Fibroblast of skin of left quadriceps (primary cell): Measurements from ENCODE around the gene NDUFS8.
A peak's percentile ranks its signal among the peaks of the same experiment; 100 is the strongest.
"Not testable (repeated sequence)": the region's sequence is repeated elsewhere in the genome, so short reads cannot be mapped to it uniquely, and the experiment has no call there.

Experiments
- DNase-seq, 2 experiments: peaks; one replicate each; pipeline ENCODE4 v3.0.0-alpha.2; 2013; ENCODE audit warnings: low read depth in 2 of 2

NDUFS8 gene

DNA sequence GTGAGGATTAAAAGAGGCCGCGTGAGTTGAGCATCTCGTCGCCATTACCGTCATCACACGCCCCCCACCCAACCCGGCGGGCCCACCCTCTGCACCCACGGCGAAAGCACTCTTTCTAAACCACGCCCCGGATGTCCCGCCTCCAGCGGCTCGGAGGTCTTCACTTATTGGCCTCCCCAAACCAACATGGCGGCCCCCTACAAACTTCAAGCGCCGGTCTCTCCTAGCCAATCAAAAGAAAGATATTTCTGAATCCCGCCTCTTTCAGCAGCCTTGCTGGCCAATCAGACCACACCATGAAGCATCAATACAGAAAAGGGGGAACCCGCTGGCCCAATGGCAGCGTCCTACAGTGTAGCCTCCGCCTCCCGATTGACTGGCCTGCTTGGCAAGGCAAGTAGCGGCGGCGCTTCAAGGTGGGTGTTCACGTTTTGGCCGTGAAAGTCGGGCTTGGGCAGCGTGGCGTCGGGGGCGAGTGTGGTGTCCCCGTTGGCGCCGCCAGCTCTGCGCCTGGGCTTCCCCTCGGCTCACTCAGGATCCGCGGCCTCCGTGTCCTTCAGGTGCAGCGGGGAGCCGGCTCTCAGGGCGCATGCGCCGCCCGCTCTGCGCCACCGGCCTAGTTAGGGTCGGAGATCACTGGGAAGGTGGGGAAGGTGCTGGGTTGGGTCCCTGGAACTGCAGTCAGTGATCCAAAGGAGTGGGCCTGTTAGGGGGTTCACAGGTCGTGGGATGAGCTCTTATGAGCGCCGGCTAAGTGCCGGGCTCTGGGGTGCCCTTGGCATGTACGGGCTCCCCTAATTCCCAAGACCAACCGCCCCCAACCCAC is at the start of gene NDUFS8:
Gene NDUFS8, plus strand, starts transcription at position 364 of the 826 bp plus-strand sequence. CDS start 1,471 bp downstream, outside the sequence.
- peak; percentile 99 for DNase-seq

DNA sequence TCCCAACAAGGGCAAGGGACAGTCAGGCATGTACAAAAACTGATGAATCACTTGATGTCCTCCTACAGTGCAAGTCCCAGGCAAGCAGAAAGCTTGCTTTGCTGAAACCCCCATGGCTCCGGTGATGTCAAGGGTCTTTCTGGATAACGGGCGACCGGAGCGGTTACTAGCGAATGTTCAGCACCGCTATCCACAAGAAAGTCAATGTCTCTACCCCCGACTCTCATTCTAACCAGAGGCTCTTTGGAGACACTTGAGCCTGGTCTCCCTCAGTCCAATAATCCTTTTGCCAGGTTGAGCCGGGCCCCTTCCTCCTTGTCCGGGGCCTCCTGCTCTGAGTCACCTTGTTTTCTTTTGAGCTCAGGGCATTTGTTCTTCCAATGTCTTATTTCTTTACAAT is 49.3 kb upstream of the NDUFS8 start:
- DNase-seq, result not testable (repeated sequence)

DNA sequence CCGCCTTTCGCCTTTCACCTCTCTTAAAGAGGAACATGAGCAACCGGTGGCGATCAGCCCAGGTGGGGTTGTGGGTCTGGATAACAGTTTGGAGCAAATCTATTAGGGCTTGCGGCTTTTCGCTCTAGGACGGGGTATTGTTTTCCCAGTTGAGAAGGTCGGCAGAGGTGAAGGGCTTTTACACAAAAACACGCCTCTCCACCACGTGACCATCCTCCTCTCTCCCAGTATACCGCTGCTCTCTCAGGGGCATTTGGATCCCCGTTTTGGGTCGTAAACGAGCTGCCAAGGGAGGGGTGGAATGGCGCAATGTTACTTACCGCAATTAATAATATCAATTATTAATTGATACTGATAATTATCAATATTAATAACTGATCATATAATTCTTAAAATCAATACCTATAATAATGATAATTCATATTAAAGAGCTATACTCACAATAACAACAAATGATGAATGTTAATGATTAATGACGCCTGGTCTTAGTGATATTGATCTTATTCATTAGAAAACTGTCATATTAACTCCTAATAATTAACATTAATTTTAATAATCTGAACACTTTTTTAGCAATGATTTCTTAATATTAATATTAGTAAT is 48.1 kb upstream of the NDUFS8 start:
- not testable (repeated sequence) for DNase-seq

DNA sequence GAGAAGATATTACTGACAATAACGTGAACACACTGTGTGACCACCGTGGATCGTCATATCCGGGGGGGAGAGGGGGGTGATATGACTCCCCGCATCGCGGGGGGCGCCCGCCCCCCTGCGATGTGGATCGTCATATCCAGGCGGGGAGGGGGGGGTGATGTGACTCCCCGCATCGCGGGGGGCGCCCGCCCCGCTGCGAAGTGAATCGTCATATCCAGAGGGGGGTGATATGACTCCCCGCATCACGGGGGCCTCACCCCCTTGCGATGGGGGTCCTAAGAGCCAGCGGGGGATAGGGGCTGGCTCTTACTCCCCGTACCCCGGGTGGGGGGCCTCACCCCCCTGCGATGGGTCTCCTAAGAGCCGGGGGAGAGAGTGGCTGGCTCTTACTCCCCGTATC is 46.5 kb upstream of the NDUFS8 start:
- DNase-seq, result no peak

DNA sequence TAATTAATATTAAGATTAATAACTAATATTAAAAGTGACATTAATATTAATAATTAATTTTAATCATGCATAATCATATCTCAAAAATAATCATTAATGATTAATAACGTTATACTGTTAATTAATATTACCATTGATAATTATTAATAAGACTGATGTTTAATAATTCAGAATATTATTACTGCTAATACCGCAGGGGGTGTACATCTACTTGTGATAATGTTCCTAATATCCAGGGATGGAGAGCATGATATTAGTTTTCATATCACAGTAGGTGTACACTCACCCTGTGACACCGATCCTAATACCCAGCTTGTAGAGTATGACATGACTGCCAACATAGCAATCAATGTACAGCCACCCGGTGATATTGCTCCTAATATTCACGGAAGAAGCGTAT is 45.2 kb upstream of the NDUFS8 start:
- DNase-seq, result not testable (repeated sequence)

DNA sequence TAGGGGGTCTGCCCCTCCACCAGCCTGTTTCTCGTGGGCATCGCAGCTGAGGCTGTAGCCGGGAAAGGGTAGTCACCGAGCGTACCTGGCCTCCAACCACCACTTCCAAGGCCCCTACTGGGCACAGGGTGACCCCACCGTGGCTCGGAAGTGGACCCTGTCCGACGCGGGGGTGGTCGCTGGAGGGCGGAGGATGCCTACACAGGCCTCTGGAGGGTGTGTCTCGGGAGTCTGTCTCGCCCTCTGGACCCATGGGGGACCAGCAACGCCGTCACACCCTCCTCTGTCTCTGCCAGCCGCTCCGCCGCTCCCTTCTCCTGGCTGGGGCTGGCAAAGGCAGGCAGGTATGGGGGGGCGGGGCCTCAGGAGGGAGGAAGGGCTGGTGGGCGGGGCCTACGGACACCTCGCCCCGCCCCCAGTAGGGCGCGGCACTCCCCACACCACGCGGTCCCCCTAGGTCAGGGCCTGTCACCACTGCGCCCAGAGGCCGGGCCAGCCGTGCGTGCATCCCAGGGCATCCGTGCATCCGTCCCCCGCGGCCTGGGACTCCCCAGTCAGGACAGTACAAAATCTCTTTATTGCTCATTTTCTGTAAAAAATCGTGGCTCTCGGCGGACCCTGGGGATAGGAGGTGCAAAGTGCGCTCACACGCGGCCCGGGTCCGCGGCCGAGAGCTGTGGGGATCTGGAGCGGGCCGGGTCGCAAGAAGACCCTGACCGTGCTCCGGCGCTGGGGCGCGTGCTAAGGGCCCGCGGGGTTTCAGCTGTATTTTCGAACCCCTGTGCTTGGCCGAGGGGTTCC is 39.7 kb upstream of the NDUFS8 start:
- not testable (repeated sequence) for DNase-seq

DNA sequence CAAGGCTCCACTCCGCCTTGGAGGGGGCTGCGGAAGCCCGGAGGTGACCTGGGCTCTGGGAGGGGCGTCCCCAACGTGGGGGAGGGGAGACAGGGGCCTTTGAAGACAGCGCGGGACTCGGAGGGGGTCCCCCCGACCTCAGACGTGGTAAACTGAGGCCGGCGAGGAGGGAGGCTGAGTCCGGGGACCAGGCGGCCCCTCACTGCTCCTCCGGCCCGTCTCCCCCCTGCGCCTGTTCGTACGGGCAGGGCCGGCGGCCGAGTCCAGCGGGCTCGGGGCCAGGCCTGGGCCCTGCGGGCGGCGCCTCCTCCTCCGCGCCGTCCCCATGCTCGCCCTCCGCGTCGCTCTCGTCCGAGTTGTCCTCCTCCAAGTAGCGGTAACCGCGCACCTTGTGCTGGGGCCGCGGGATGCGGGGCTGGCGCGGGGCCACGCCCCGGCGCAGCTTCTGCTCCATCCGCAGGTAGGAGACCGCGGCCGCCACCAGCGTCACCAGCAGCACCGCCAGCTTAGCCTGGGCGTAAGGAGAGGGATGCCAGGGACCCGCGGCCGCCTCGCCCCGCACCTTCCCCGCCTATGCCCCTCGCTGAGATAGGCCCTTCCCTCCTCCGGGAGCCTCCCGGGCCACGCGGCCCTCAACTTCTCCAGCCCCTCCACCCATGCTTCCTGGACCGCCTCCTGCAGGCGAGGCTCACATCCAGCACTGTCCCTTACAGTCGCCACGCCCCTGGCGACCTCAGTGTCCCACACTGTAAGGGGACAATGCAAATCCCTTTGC is 38.9 kb upstream of the NDUFS8 start:
- not testable (repeated sequence) for DNase-seq

DNA sequence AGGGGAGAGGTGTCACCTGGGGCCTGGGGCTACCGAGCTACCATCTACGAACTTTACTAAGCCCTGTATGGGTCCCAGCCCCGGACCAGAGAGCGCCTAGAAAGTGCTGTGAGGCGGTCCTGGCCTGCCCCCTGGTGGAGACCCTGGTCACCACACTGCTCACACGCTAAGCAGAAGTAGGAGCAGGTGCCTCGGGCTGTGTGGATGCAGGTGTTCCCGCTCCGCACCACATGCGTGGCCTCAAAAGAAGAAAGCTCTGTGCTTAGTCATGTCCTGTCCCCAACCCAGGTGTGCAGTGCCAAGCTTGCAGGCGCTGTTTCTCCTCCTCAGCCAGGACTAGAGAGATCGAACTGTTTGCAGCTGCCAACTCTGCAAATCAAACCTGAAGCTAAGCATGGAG is 36.7 kb upstream of the NDUFS8 start:
- not testable (repeated sequence) for DNase-seq

DNA sequence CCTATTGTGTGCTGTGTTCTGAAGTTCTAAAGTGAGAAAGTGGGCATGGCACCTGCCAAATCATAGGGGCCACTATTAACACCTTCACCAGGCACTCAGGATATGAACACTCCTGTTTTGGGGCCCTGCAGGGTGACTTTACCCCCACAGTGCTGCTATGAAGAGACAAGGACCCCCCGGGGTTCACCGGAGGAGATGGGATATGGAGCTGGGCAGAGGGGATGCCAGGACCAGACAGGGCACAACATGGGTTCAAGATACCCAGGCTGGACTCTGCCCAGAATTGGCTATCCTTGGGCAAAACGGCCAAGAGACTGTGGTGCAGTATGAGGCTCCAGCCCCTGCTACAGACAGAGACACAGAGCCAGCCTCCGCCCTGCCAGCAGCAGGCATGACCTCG is 36.1 kb upstream of the NDUFS8 start:
- not testable (repeated sequence) for DNase-seq

DNA sequence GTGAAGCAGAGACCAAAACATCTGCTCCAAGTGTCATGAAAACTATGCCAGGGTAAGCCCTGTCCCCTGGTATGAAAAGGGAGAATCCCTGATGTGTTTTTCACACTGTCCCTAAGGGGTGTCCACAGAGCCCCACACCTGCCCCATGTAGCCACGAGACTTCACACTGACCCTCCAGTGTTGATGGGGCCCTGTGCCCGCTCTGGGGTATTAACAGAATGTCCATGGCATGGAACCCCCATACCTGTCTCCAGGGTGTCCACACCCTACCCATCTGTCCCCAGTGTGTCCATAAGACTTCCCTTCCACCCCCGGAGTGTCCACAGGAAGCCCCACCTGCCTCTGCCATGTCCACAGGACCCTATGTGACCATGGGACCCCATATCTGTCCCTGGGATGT is 35.4 kb upstream of the NDUFS8 start:
- not testable (repeated sequence) for DNase-seq

DNA sequence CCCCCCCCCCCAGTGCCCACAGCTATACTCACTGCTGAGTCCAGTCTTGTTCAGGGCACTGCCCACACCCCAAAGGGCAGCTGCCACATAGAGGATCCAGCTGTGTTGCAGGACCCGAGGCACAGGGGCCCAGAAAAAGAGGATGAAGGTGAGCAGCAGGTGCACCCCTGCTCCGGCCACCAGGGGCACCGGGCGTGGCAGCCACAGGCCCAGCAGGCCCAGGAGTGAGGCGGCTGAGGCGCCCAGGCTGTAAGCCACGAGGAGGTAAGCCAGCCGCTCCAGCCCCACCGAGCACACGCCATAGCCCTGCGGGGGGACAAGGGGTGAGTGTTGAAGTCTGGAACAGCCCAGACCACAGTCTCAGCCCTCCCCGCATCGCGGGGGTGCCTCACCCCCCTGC is 34.9 kb upstream of the NDUFS8 start:
- DNase-seq, result not testable (repeated sequence)

DNA sequence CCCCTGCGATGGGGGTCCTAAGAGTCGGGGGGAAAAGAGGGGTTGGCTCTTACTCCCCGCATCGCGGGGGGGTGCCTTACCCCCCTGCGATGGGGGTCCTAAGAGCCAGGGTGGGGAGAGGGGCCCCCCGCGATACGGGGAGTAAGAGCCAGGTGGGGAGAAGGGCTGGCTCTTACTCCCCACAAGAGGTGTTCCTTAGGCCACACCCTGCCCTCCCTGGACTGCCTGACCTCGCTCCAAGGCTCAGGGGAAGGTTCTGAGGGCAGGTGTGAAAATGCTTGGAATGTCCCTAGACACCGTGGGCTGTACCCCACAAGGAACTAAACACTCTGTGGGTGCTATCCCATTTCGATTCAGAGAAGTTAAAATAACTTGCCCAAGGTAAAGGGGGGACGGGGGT is 34.4 kb upstream of the NDUFS8 start:
- DNase-seq, result no peak

DNA sequence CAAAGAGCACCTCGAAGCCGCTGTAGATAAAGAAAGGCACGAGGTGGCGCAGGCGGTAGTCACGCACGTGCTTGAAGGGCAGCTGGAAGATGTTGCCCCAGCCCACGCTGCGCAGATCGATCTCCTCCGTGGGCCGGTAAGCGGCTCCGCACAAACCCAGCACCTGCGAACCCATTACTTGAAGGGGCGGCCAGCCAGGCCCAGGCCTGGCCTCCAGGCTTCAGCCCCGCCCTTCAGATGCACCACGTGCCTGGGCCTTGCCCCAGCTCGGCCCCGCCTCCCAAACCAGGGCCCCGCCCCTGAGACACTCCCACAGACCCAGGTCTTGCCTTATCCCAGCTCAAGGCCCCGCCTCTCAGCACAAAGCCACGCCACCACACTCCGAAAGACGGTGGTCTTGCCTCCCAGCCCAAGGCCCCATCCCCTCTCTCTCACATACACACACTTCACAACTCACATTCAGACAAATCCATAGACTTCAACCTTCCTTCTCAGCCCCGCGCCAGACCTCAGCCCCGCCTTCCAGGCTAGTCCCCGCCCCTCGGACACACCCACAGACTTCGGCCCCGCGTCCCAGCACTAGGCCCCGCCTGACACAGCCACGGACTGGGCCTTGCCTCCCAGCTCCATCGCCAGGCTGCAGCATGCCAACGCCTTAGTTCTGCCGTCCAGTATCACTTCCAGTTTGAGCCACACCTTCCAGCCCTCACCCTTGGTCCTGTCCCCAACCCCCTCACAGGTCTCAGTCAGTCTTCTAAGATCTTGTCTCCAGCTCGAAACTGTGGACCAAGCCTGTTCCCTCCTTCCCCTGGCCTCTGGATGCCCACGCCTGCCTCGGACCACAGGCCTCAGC is 33.6 kb upstream of the NDUFS8 start:
- no peak for DNase-seq

DNA sequence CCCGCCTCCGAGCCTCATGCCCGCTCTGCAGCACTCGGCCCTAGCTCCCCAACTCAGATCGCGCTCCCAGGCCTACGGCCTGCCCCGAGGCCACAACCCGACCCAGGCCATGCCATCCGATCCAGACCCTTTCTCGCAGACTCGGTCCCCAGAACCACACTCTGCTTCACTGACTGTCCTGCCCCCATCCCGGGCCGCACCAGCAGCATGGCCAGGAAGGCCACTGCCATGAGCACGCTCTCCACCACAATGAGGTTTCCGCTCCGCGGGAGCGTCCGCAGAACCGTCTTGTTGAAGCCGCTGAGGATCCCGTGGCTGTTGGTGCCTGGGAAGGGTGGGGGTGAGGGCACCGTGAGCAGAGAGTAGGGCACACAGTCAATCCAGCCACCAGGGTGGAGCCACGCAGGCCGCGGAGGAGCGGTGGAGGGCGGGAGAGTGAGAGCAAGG is 33.0 kb upstream of the NDUFS8 start:
- no peak for DNase-seq

DNA sequence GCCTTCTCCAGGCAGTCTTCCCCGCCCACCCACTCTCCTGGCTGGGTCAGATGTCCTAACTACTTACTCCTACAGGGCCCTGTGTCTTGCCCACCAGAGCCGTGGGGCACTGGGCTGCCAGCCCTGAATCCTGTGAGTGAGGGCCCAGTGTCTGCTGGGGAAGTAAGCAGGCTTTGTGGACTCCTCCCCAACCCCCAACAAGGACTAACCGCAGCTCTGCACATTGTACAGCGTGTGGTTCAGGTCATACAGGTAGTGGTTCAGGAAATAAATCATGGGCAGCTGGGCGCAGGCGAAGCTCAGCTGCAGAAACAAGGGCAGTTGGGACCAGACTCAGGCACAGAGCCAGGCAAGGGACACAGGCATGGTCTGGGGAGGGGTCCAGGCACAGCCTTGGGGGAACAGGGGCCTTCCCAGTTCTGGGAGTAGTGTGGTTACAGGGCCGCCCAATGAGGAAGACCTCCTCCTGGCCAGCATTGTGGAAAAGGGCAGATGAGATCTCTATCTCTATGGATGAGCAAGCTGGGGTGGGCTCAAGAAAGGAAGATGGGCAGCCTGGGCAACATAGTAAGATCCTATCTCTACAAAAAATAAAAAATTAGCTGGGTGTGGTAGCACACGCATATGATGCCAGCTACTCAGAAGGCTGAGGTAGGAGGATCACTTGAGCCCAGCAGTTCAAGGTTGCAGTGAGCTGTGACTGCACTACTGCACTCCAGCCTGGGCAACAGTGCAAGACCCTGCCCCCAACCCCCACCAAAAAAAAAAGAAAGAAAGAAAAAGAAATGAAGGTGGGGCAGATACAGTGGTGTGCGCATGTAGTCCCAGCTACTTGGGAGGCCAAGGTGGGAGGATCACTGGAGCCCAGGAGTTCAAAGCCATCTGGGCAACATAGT is 32.1 kb upstream of the NDUFS8 start:
- DNase-seq, result no peak

DNA sequence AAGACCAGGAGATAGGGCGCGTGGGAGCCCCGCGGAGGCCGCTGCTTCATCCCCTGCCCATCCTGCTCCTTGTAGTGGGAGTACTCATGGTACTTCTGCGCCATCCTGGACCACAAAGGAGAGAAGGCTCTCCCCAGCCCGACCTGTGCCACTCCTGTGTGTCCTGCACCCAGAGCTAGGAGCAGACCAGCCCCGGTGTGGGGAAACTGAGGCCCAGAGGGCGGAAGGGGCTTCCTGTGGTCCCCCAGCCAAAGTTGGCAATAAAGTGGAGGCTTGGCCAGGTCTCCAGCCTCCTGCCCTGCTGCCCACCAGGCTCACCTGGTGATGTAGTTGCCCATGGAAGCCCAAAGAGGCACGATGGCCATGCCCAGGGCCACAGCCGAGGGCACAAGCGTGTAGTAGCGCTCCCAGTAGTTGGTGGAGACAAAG is 31.3 kb upstream of the NDUFS8 start:
- DNase-seq, result no peak

DNA sequence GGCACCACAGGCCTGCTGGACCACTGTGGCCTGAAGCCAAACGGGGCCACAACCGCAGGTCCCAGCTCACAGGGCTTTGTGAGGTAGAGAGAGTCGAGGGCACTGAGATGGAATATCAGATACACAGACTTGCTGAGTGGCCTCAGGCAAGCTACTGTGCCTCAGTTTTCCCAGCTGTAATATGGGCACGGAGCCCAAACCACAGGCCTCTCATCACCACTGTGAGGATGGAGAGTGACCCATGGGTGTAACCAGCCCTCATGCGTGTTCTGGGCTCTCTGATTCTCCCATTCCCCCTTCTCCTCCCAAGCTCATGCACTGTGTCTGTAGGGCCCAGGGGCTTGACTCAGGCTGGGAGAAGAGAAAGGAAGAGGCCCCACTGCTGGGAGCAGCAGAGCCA is 30.8 kb upstream of the NDUFS8 start:
- no peak for DNase-seq

DNA sequence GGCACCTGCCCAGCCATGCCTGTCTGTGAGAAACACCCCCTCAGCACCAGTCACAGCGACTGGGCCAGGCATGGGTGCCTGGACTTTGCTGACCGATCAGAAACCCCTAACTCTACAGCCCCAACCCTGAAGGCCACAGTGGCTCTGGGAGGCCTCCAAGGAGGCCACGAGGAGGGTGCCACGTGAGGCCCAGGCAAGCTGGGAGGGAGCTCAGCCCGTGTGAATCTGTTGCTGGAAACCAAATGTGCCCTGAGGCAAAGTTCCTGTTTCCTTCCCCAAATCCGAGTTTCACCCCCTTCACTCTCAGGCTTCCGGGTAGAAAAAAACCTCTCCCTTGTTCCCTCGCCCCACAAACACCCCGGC is 27.9 kb upstream of the NDUFS8 start:
- no peak for DNase-seq

DNA sequence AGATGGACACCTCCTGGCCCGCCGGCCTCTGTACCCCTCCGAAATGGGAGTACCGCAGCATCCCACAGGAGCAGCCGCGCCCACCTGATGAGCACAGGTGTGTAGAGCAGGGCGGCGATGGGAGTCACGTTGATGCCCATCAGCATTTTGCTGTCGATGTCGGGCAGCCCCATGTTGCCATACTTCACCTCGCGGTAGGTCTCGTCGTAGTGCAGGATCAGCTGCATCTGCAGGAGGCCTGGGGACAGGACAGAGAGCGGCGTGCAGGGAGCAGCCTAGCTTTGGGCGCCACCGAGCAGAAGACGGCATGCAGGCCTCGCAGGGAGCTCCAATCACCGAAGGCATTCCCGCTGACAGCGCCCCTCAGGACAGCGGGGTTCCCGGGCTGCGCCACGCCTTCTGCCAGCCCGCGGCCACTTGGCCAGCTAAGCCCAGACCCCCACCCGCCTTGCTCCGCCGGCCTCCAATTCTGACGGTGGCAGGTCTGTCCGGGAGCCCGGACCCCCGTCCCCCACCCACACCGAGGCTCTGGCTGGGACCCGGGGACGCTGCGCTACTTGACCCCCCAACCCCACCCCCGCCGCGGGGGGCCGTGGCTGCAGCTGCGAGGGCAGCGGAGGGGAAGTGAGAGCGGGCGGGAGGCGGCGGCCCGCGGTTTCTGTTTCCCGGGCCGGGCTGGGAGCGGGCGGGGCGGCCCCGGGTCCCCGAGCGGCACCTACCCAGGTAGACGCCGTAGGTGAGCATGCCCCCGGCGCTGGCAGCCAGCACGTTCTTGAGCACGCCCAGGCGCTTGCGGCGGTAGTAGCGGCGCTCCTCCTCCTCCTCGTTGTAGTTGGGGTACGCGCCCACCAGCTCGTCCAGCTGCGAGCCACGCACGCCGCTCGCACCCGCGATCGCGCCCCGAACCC is 27.3 kb upstream of the NDUFS8 start:
- DNase-seq, result no peak
